Upper lobe of right lung (tissue), 1 donor: ENCODE measurements around the gene BMPER. TPM values are rescaled to one million over a fixed set of nuclear protein-coding genes. Genes with fewer than 3 reads are reported as not detected.

ENCODE experiments used
- ATAC-seq: fragments of 200-7000 bp; cut with Tn5 transposase; one replicate; pipeline ENCODE4 v1.9.1; 2020; ENCODE audit warnings: mild to moderate bottlenecking, moderate library complexity
- DNase-seq: peaks from one replicate; pipeline ENCODE4 v3.0.0-alpha.2; 2020
- H3K27ac ChIP-seq: fragments of 200-600 bp; one replicate; pipeline ENCODE4 v1.8.0; 2022
- H3K27me3 ChIP-seq: fragments of 200-600 bp; one replicate; pipeline ENCODE4 v1.8.0; 2022; ENCODE audit warnings: mild to moderate bottlenecking
- H3K36me3 ChIP-seq: fragments of 200-600 bp; one replicate; pipeline ENCODE4 v1.8.0; 2022
- H3K4me1 ChIP-seq: fragments of 200-600 bp; one replicate; pipeline ENCODE4 v1.8.0; 2022
- H3K4me3 ChIP-seq: fragments of 200-600 bp; one replicate; pipeline ENCODE4 v1.8.0; 2022; ENCODE audit warnings: mild to moderate bottlenecking
- H3K9me3 ChIP-seq: fragments of 200-600 bp; one replicate; pipeline ENCODE4 v1.8.0; 2022
- CTCF ChIP-seq: fragments of 200-600 bp; IDR thresholded peaks from one replicate; pipeline ENCODE4 v1.8.0; 2022; ENCODE audit warnings: antibody characterized with exemption
- intact Hi-C: fragments of 100-400 bp; cut with DNase I; formaldehyde crosslinking; loops from one replicate; pipeline ENCODE4 v1.11.0; 2022
- total RNA-seq: library from RNA; stranded (reverse); fragmentation: NEBNext Ultra II Directional; extraction: Animal tissue kit (Norgen Biotek cat#: 25700); gene quantifications from one replicate; pipeline ENCODE4 v1.2.1, GENCODE V29; 2021
- donor health status: DM: no; HTN: yes; CAD: no; lungs with severe emphysema.

BMPER gene
- total RNA-seq, 1 donor from 2014 or later, result 10.0 TPM

DNA sequence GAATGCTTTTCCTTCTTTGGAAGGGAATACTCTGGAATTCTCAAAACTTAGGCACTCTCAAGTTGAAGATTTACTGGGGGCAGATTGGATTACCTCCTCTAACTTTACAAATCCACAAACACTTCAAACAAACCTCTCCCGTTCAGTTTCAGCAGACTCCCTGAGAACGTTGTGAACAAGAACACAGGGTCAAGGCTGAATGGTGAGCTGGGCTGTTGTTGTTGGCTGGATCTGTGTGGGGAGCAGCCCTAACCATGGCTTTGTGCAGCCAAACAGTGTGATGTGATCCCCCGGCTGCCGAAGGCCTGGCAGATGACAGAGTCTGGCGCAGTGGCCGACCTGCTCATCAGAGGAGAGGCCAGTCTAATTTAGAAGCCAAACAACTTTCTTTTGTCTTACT, 93.1 kb downstream of the BMPER start:
- H3K36me3 ChIP-seq, result no peaks in the 10 kb centered on the region
- no peaks in the 10 kb centered on the region for H3K4me1 ChIP-seq
- H3K9me3 ChIP-seq, result no peaks in the 10 kb centered on the region
- no peak overlapping the region for H3K27ac ChIP-seq
- ATAC-seq, result no peak
- no peak for TF ChIP-seq CTCF
- H3K27me3 ChIP-seq, result no peaks in the 10 kb centered on the region
- intact Hi-C loops, result no loop called here
- H3K4me3 ChIP-seq, result no peak overlapping the region
- no peak for DNase-seq

- Histone ChIP-seq H3K4me1 (no peaks in the 10 kb centered on the region), H3K27ac (no peak overlapping the region), H3K27me3 (no peaks in the 10 kb centered on the region), H3K36me3 (no peaks in the 10 kb centered on the region), H3K9me3 (no peaks in the 10 kb centered on the region), H3K4me3 (no peak overlapping the region)
- no peak for ATAC-seq
- DNase-seq, result no peak
- intact Hi-C loops, result no loop called here
- no peak for TF ChIP-seq CTCF
These were observed 105.8 kb downstream of the BMPER start for GRCh38 chr7:34011017-34011695.

DNA sequence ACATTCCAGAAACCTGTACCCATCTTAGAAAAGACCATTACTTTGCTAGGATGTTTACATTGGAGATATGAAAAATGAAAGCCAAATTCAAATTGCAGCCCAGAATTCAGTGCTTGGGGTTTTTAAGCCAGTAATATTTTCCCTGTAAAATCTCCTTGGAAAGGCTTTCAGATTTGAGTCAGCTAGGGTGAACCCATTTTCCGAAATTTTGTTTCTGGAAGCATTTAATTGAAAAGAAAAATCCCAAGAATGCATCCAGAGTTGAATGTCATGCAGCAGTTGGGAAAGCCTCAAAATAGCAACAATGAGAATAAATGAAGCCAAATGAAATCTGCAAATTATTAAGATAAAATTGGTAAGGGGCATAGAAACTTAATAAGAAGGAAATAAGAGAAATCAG, 106.4 kb downstream of the BMPER start:
- no peak for TF ChIP-seq CTCF
- Histone ChIP-seq H3K36me3 (no peaks in the 10 kb centered on the region), H3K27me3 (no peaks in the 10 kb centered on the region), H3K4me1 (no peaks in the 10 kb centered on the region), H3K27ac (no peak overlapping the region), H3K9me3 (no peaks in the 10 kb centered on the region), H3K4me3 (no peak overlapping the region)
- intact Hi-C loops, result no loop called here
- no peak for ATAC-seq
- DNase-seq, result no peak

DNA sequence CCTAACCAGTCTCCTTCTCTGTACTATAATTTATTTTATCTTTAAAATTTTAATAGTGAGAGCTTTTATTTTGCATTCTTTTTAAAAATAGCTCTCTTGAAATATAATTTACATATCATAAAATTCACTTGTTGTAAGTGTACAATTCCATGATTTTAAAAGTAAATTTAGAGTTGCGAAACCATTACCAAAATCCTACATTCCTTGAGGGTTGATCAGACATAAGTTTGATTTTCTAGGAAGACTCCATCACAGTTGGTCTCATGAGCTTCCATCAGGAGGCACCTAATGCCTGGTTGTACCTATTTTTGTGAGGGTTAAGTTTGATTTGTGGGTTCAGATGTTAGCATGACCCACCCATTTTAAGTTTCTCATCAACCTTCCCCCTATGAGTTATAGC, 108.1 kb downstream of the BMPER start:
- Histone ChIP-seq H3K4me3 (no peak overlapping the region), H3K27me3 (no peaks in the 10 kb centered on the region), H3K4me1 (no peaks in the 10 kb centered on the region), H3K27ac (no peak overlapping the region), H3K36me3 (no peaks in the 10 kb centered on the region), H3K9me3 (no peaks in the 10 kb centered on the region)
- no peak for TF ChIP-seq CTCF
- ATAC-seq, result no peak
- no peak for DNase-seq
- intact Hi-C loops, result no loop called here

DNA sequence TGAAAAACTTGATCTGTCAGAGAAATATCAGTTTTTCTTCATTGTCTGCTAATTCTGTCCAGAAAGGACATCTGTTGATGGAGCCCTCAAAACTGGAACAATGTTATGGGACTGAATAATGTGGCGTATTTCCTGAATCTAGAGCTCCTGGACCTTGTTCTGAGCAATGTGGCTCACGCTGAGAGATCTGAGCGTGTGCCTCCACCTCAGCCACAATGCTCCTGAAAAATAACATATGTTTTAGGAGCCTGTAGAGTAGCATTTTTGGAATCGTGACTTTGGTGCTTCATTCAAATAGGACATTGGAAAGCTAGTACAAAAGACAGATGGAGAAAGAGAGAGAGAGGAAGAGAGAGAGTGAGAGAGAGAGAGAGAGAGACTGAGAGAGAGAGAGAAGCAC, 110.3 kb downstream of the BMPER start:
- Histone ChIP-seq H3K4me1 (no peaks in the 10 kb centered on the region), H3K36me3 (no peaks in the 10 kb centered on the region), H3K27me3 (no peaks in the 10 kb centered on the region), H3K27ac (no peak overlapping the region), H3K4me3 (no peak overlapping the region), H3K9me3 (no peaks in the 10 kb centered on the region)
- ATAC-seq, result no peak
- intact Hi-C loops, result no loop called here
- no peak for DNase-seq
- no peak for TF ChIP-seq CTCF

- Histone ChIP-seq H3K9me3 (no peaks in the 10 kb centered on the region), H3K27ac (no peak overlapping the region), H3K4me1 (no peaks in the 10 kb centered on the region), H3K36me3 (no peaks in the 10 kb centered on the region), H3K27me3 (no peaks in the 10 kb centered on the region), H3K4me3 (no peak overlapping the region)
- DNase-seq, result no peak
- intact Hi-C loops, result no loop called here
- no peak for TF ChIP-seq CTCF
- ATAC-seq, result no peak
These were observed 111.5 kb downstream of the BMPER start for GRCh38 chr7:34016876-34017275.
